ENCODE measurements around the gene ZNF626.
"Not testable (repeated sequence)": the region's sequence is repeated elsewhere in the genome, so short reads cannot be mapped to it uniquely, and the experiment has no call there.

Gene ZNF626

GRCh38 chr19:20661150-20661819, at the start of gene ZNF626:
ZNF626 (minus strand) TSS chr19:20661571; CDS start chr19:20661446, 125 bp downstream.
- DNase-seq: peak; percentile 84

GRCh38 chr19:20669263-20669662, 7.9 kb upstream of the ZNF626 start:
- DNase-seq: no peak

GRCh38 chr19:20667281-20667680, 5.9 kb upstream of the ZNF626 start:
- DNase-seq: no peak

GRCh38 chr19:20664901-20665781, 3.8 kb upstream of the ZNF626 start:
- no peak for DNase-seq

GRCh38 chr19:20664475-20664874, 3.1 kb upstream of the ZNF626 start:
- not testable (repeated sequence) for DNase-seq

- DNase-seq: no peak
Observed at GRCh38 chr19:20662421-20663105, 1.2 kb upstream of the ZNF626 start.

- DNase-seq: no peak
Observed at GRCh38 chr19:20660473-20661140, 764 bp downstream of the ZNF626 start.

GRCh38 chr19:20640545-20640944, 20.8 kb downstream of the ZNF626 start:
- DNase-seq: no peak

GRCh38 chr19:20640023-20640422, 21.3 kb downstream of the ZNF626 start:
- DNase-seq: no peak

GRCh38 chr19:20624560-20624959, 36.8 kb downstream of the ZNF626 start:
- DNase-seq: not testable (repeated sequence)

- DNase-seq: no peak
Observed at GRCh38 chr19:20616071-20616470, 45.3 kb downstream of the ZNF626 start.

GRCh38 chr19:20614971-20615370, 46.4 kb downstream of the ZNF626 start:
- not testable (repeated sequence) for DNase-seq

GRCh38 chr19:20612711-20613316, 48.6 kb downstream of the ZNF626 start:
- no peak for DNase-seq

- no peak for DNase-seq
Observed at GRCh38 chr19:20611866-20612265, 49.5 kb downstream of the ZNF626 start.

GRCh38 chr19:20607943-20608342, 53.4 kb downstream of the ZNF626 start:
- no peak for DNase-seq

Data from NCI-H510A treated with DMSO at 0.1 percent for 48 hours (cell line).